K562 (cell line): ENCODE measurements around the gene ICE2. TPM values are rescaled to one million over a fixed set of nuclear protein-coding genes. Genes with fewer than 3 reads are reported as not detected.

Experiments used
- CBFA2T2 ChIP-seq: fragments of 450-650 bp; conservative IDR thresholded peaks from 2 replicates; pipeline ENCODE4 v1.6.1; 2017; ENCODE audit warnings: mild to moderate bottlenecking
- CTCFL ChIP-seq: IDR thresholded peaks from 2 replicates; pipeline ENCODE4 v1.6.1; 2011; ENCODE audit warnings: borderline replicate concordance, low read depth, mild to moderate bottlenecking, moderate library complexity, low read length; ENCODE audit not compliant: insufficient read depth, poor library complexity, severe bottlenecking
- EP300 ChIP-seq: IDR thresholded peaks from 2 replicates; pipeline ENCODE4 v1.6.1; 2012; ENCODE audit warnings: low read length, improper control_type of control experiment
- GTF2A2 ChIP-seq: IDR thresholded peaks from 2 replicates; pipeline ENCODE4 v1.6.1; 2016; ENCODE audit warnings: mild to moderate bottlenecking, missing genetic modification characterization, missing compliant biosample characterization
- TCF15 ChIP-seq: fragments of 250-450 bp; sonication (Bioruptor Pico); IDR thresholded peaks from 2 replicates; pipeline ENCODE4 v1.8.0; 2022; ENCODE audit warnings: moderate library complexity, mild to moderate bottlenecking, inconsistent platforms
- TCFL5 ChIP-seq: fragments of 250-450 bp; sonication (Bioruptor Pico); conservative IDR thresholded peaks from 2 replicates; pipeline ENCODE4 v1.6.1; 2021; ENCODE audit warnings: mild to moderate bottlenecking, moderate library complexity, matching md5 sums
- ZBTB1 ChIP-seq: sonication (generic); formaldehyde crosslinking; IDR thresholded peaks from 2 replicates; pipeline ENCODE4 v1.8.1; 2023; ENCODE audit warnings: missing genetic modification reagents, low read depth, mild to moderate bottlenecking, borderline replicate concordance
- ZC3H8 ChIP-seq: fragments of 450-650 bp; IDR thresholded peaks from 2 replicates; pipeline ENCODE4 v1.6.1; 2017
- ZNF212 ChIP-seq: fragments of 450-650 bp; formaldehyde crosslinking; IDR thresholded peaks from 2 replicates; pipeline ENCODE4 v1.4.0; 2020; ENCODE audit warnings: mild to moderate bottlenecking
- ZNF282 ChIP-seq: sonication (generic); formaldehyde crosslinking; IDR thresholded peaks from 2 replicates; pipeline ENCODE4 v1.8.1; 2023; ENCODE audit warnings: missing genetic modification reagents
- polyA plus RNA-seq, 8 experiments: library from polyadenylated mRNA; depleted of rRNA in 4 of 8; stranded (reverse) in 5 of 8; unstranded in 3 of 8; fragments of >200 nt; fragmentation: Nextera tagmentation in 2 of 8; fragmentation: Illumina TruSeq in 1 of 8; extraction: Ambion mirVana in 2 of 8; extraction: Trizol in 1 of 8; gene quantifications; 2 replicates each; pipeline versions ENCODE4 v1.2.1 to v1.2.3, GENCODE V29; 2011 to 2014; ENCODE audit warnings: inconsistent platforms in 1 of 8, missing spikeins in 1 of 8
- total RNA-seq, 7 experiments: library from RNA; depleted of rRNA in 6 of 7; stranded (reverse); fragments of >200 nt in 6 of 7; fragmentation: Illumina TruSeq in 2 of 7; extraction: Trizol in 2 of 7; gene quantifications; 2 replicates each; pipeline versions ENCODE4 v1.2.1 to v1.2.3, GENCODE V29; 2011 to 2021; ENCODE audit warnings: low replicate concordance in 1 of 7

The ICE2 gene
- total and polyA plus RNA-seq, 9 of the 15 experiments (the other 6 are each of a cell fraction or from before 2014, with no cell fraction given), result 21.8 to 87.9 (median 58.1) TPM

GRCh38 chr15:60385620-60386552, 93.1 kb downstream of the ICE2 start (continued):
- TF ChIP-seq CTCFL (no peak), ZNF212 (CRISPR knock-in tag) (no peak), TCFL5 (CRISPR knock-in tag) (no peak), ZC3H8 (no peak), ZNF282 (no peak), TCF15 (CRISPR knock-in tag) (no peak), ZBTB1 (CRISPR knock-in tag) (no peak), GTF2A2 (tag) (no peak), CBFA2T2 (no peak), EP300 (no peak)
